EH (cell line): Measurements from ENCODE around the gene PXDC1.
A peak's percentile ranks its signal among the peaks of the same experiment; 100 is the strongest.
"Not testable (repeated sequence)": the region's sequence is repeated elsewhere in the genome, so short reads cannot be mapped to it uniquely, and the experiment has no call there.

ENCODE experiments used
- DNase-seq: peaks from one replicate; pipeline ENCODE4 v3.0.0-alpha.2; 2015; ENCODE audit warnings: low read depth

The PXDC1 gene

DNA sequence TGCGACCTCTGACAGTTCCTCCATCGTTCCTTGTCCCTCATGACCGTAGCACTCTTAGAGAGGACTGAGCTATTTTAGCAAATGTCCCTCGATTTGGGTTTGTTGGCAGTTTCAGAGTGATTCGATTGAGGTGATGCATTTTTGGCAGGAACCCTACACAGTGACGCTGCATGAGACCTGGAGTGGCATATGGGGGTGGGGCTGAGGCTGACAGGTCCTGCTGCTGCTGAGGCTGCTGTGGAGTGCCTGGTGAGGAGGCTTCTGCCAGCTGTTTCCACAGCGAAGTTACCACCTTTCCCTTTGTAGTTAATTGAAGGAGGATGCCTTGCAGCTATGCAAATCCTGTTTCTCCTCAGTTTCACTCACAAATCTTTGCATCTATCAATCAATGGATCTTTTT lies 19.8 kb downstream of the PXDC1 start:
- no peak for DNase-seq

DNA sequence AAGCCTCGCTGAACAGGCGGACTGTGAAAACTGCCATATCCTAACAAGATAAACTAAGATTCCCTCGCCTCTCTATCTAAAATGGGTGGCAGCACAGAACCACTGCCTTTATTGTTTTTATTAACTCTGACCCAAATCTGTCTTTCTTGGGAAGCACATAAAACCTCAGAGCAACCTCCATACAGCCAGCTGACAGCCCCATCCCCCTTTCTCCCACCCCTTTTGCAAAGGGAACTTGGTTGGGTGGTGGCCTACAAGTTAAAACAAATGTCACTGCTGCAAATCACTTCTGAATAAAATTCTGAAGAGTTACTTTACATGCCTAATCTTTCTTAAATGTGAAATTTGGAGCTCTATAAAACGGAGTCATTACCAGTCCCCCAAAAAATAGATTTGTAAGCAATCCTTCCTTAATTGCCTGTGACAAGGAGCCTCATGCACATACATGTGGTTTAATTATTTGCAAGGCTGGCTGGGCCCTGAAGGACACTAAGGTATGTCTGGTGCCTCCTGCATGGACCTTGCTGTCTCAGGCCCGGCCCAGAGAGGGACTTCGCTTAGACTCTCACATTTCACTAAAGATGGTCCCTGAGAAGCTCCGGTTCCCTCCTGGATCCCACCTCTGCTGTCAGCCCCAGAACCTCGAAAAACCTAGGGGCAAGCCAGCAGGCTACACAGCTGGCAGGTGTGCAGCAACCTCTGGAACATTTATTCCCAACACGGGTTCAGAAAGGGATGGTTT lies 21.7 kb downstream of the PXDC1 start:
- DNase-seq, result no peak

DNA sequence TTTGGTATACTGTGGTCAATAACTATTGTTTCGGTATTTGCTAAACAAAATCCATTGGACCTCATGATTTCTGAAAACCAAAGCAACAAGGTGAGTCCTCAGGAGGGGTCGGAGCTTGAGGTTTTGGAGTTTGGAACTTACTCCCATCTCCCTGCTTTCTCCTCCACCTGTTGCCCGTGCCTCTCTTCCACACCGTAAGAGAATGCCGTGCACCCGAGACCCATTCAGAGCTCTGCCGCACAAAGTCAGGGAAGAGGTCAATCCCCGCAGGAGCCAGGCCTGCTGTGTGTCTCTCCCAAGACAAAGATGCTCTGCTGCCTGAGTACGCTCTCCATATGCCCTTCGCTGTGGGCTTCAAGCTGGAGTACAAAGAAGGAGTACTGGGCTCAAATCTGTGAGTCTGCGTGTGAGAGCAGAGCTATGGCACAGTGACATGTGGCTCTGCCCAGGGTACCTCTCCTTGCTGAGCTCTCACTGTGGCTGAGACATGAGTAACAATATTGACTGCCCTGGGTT lies 23.9 kb downstream of the PXDC1 start:
- no peak for DNase-seq

DNA sequence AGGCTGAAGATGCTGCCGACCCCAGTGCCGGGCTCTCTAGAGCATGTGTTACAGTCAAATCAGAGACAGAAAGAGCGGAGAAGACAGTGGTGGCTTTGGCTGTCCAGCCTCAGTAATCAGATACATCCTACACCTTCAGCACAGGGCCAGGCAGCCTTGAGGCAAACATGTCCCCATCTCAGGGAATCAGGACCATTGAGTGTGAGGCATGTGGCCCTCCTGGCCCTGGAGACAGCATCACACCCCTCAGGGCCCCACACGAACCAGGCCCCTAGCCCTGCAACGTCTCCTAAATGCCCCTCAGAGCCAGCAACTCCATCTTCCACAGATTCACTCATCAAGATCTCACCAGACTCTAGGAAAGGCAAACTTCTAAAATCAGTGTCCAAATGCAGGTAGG lies 24.5 kb downstream of the PXDC1 start:
- DNase-seq, result no peak

DNA sequence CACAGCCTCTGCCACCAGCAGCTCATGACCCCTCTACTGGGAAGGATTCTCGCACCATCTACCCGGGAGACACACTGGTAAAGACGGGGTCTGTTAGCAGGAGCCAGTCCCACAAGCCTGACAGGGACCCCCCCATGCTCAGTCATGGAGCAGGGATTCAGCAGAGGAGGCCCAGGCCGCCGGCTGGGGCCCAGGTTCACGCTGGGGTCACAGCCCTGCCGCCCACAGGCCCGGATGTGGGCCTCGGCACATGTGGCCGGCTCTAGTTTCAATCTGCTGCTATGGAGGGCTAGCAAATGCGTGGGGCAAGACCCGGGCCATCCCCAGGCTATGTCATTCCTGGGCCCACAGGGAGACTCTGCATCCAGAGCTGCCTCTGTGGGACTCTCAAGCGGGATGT lies 25.1 kb downstream of the PXDC1 start:
- DNase-seq, result no peak

DNA sequence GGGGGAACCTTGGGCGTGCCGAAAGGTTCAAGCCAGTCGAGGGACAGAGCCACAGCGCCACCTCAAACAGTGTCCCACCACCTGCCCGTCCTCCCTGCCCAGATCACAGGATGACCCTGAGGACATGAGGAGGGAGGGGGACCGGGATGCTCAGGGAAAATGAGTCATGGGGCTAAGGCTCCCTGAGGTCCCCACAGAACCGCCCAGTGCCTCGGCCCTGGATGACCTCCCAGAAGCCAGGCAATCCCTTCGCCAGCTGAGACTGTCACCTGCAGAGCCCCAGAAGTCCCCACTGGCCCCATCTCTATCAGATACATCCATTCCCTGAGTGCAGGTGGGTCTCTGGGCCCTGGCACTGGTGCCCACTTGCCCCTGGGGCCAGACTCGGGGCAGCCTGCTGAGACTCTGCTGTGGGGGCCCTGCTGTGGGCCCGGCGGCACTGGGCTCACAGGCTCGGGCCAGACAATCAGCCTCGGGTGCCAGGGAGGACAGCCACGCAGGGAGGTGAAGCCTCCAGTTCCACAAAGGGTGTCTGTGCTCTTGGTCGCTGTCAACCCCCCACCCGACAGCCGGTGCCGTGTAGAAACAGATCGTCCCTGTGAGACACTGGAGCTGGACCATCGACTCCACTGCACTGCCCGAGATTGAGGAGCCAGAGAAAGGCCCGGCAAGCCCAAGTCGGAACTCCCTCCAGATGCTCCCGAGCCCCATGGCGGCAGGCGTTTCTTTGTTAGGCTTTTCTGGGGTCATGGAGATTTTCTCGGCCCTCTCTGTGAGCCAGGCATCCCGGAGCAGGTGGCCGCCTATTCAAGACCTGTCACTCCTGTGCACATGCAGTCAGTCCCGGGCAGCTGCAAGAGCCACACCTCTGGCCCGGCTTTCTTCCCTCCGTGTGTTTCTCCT lies 26.1 kb downstream of the PXDC1 start:
- no peak for DNase-seq

DNA sequence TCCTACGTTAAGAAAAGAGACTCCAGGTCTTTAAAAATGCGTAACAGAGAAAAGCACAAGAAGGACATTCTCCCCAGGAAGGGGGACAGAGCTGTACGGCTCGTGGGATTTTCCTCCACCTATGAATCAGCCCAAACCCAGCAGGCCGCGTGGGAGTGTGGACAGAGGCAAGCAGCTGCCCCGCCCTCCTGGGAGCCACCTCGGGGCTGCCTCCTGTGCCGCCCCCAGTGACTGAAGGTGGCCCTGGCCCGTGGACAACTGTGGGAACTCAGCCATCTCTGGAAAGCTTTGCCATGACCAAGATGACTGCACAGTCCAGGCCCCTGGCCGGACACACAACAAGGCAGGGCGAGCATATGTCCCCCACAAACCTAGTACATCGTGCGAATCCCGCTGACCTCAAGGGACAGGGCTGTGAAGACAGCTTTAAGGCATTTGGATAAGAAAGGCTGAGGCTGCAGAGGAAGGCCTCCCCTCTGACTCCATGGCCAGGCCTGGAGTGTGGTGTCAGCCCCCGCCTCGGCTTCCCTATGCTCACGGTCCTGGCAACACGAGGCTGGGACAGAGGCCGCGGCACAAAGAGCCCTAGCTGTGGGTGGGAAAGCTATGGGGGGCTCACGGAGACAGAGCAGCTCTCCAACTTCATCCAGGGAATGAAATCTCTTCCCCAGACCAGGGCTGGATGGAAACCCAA lies 26.9 kb downstream of the PXDC1 start:
- DNase-seq, result peak; percentile 27

DNA sequence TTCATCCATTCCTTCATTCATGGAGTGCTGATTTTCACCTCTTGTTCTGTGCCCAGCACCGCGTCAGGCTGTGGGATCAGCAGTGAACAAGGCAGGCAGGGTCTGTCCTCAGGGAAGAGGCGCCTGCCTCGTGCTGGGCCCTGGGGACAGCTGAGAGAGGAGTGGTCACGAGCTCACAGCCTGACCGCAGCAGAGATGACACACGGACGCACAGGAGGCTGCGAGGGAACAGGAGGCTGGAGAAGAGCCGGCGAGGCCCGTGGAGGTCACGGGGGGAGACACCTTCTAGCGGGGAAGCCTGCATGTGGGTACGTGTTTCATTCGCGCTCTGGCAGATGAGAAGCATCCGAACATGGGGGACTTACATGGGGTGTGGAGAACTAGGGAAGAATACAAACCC lies 27.5 kb downstream of the PXDC1 start:
- DNase-seq, result no peak

DNA sequence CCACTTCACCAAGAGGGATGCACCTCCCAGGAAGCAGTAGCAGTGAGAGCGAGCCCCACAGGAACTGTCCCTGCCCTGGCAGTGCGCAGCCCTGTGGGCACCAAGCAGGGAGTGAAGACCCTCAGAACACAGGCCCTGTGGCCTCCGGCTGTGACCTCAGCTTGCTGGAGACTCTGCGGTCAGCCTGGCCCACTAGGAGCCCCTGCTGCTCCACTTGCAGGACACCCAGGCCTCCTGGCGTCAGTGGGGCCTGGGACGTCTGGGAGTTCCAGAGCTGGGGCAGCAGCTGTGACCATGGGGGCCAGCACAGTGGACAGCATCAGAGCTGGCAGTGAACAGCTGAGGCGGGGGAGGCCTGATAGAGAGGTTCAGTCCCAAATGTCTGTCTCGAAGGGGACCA lies 28.3 kb downstream of the PXDC1 start:
- no peak for DNase-seq

DNA sequence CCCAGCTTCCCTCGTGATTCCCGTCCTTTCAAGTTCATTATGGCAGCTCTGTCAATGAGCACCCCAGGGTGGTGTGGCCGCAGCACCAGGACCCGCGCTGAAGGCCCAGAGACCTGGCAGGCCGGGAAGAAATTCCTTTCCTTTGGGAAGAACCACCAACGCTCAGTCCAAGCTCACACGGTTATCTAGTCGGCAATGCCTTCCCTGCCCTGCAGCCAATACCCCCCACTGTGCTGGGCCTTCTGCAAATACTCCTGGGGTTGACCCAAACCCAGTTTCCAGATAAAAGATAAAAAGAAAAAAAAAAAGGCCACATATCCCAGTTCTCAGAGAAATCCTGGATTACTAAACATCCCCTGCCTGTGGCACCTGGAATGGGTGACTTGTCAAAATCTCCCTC lies 28.7 kb downstream of the PXDC1 start:
- DNase-seq, result peak; percentile 47

DNA sequence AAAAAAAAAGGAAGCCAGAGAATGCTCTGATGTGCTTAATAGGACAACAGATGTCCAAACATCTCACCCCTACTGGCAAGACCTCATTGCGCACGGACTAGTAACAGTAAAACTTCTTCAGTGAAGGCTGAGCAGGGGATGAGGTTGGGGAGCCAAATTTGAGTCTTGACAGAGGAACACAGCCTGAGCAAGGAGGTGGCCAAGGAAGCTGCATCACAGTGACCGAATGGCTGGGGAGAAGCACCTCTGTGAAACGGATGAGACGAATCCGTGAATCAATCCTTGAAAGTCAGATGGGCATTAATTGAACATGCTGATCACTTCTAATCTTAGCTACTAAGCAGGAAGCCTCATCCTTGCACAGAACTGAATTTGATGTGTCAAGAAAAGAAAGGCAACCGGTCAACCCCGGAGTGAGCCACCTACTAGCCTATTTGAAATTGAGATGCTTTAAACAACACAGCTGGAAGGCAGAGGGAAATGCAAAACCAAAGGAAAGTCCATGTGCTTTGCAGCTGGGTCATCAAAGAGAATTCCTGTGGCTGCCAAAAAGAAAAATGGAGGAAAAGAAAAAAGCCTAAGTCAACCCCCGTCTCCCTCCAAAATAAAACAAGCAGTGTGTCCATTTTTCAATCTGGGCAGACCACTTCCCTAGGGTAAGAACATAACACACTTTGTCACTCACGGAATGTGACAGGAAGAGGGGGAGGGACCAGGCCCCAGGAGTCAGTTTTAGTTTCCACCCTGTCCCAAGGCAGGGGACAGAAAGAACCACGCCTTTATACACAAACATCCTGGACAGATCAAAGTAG lies 29.5 kb downstream of the PXDC1 start:
- DNase-seq, result peak; percentile 59

DNA sequence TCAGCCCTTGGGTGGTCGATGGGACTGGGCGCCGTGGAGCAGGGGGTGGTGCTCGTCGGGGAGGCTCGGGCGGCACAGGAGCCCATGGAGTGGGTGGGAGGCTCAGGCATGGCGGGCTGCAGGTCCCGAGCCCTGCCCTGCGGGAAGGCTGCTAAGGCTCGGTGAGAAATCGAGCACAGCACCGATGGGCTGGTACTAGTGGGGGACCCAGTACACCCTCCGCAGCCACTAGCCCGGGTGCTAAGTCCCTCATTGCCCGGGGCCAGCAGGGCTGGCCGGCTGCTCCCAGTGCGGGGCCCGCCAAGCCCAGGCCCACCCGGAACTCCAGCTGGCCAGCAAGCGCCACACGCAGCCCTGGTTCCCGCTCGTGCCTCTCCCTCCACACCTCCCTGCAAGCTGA lies 30.7 kb downstream of the PXDC1 start:
- DNase-seq, result not testable (repeated sequence)

DNA sequence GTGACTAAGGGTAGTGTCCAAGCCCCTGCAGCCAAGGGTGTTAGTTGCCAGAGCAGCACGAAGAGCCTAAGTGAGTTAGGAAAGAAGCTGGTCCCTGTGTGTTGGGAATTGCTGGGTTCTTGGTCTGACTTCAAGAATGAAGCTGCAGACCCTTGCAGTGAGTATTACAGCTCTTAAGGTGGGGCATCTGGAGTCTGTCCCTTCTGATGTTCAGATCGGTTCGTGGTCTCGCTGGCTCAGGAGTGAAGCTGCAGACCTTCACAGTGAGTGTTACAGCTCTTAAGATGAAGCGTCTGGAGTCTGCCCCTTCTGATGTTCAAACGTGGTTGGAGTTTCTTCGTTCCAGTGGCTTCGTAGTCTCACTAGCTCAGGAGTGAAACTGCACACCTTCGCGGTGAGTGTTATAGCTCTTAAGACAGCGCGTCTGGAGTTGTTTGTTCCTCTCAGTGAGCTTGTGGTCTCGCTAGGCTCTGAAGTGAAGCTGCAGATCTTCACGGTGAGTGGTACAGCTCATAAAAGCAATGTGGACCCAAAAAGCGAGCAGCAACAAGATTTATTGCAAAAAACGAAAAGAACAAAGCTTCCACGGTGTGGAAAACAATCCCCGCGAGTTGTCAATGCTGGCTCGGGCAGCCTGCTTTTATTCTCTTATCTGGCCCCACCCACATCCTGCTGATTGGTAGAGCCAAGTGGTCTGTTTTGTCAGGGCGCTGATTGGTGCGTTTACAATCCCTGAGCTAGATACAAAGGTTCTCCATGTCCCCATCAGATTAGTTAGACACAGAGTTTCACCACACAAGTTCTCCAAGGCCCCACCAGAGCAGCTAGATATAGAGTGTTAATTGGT lies 31.8 kb downstream of the PXDC1 start:
- no peak for DNase-seq

DNA sequence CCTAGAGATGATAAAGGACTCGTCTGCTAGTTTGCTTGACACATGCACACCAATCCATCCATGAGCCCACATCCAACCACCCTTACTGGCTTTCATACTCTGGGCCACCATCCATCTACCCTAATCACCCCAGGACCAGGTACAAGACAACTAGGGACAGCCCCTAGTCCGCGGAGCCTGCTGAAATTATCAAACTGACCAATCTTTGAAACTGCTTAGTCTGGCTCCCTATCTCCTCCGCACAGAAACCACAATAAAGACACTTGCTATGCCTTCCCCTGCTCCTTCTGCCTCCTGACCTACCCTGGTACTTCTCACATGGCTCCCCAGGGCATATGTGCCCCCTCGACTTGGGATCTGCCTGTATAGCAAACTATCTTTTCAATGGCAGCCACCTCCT lies 33.1 kb downstream of the PXDC1 start:
- no peak for DNase-seq

DNA sequence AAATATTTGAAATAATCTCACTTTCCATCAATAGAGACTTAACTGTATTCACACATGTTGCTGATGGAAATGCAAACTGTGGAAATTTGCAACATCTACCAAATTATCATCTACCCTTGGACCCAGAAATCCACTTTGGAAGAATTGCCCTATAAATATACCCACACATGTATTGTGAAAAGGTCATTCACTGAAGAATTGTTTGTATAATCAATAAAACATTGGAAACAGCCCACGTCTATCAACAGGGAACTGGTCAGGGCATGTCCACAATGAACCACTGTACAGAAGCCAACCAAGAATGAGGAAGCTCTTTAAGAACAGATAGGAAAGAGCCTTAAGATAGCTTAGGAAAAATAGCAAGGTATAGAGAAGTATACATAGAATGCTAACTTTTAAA lies 36.2 kb downstream of the PXDC1 start:
- DNase-seq, result no peak

DNA sequence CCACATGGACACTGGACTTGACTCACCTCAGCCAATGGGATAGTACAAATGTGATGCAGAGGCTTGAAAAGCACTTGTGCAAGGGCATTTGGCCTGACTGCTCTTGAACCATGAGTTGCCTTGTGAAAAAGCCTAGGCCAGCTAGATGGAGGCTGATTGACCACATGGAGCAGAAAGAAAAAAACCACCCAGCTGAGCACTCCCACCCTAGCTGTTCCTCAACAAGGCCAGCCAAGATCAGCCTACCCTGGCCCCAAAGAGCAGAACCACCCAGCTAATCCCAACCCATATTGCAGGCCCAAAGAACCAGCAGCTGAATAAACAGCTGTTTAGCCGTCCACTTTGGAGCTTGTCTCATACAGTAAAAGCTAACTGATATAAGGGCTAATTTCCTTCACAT lies 36.7 kb downstream of the PXDC1 start:
- DNase-seq, result no peak

DNA sequence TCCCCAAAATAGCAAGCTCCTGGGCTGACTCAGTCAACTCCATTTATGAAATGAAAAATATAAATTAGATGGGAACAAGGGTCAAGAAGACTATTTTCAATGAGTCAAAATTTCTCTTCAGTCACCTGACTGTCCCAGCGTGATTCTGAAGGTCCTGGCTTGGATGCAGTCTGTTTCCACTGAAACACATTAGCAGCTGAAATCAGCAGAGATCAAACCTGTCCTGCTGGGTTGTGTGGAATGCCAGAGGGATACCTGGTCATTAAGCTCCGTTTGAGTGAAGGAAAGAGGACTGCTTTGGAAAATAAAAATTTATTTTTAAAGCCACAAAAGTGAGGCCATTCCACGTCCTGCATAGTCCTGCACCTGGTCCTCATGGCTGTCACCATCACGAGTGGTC lies 37.4 kb downstream of the PXDC1 start:
- no peak for DNase-seq

DNA sequence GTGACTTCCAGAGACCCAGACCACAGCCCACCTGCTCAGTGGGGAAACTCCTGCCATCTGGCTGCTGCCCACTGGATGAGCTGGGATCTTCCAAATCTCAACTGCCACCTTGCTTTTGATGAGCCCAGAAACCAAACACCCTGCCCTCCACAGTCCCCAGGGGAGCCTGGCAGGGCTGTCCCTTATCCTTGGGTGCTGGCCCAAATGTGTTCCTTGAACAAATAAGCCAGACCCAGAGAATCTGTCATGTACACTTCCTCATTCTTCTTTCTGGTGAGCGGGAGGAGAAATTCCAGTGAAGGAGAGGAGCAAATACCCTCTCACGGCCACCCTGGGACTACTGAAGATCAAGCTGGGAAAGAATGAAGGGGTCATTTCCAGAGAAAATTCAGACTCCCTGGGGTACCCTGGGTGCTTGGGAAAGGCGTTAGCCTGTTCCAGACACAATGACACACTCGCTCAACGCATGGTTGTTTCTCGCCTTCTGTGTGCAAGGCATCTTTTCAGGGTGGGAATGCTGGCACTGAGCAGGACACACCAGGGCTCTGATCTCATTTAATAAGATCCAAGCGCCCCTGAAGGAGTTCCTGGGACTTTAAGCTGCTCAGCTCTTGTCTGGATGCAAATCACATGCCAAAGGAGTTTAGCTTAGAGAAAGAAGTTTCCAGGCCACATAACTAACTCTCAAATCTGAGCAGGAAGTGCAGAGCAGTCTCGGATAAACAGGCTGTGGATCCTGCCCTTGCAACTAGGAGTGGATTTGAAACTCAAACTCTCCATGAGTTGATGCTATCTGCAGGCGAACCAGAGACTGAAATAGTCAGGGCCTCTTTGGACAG lies 38.5 kb downstream of the PXDC1 start:
- peak; percentile 34 for DNase-seq

DNA sequence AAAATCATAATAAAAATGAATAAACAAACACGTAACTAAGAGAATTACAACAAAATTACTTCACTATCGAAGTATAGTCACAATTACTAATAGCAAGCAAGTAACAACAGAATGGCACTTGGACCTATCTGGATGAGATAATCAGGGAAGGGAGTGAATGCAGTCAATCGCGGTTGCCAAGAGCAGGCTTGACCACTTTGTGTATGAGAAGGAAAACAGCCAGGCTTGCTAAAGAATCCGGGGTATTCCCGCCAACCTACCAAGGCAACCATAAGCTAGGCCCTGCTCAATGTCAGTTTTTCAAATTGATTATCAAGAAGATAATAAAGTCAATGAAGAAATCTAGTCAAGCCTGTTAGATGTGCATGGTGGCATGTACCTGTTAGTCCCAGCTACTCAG lies 39.7 kb downstream of the PXDC1 start:
- no peak for DNase-seq

DNA sequence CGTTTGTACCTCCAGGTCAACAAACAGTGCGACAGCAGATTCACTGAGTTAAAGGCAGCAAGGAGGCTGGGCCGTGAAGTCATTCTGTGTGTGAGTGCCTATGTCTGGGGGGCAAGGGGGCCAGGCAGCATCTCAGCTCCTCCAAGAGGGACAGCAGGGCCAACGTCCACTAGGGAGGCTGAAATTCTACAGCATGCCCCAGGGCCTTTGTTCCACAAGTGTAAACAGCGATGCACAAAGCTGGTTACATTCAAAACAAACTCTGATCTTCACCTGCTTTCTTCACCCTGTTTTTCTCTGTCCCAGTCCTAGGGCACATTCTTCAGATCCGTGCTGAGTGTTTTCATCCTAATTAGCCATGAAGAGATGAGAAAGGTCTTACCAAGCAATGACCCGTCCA lies 41.1 kb downstream of the PXDC1 start:
- no peak for DNase-seq
